Liver (tissue), 9 donors: ENCODE results near the gene CELF4. TPM values are rescaled to one million over a fixed set of nuclear protein-coding genes. Genes with fewer than 3 reads are reported as not detected.

ENCODE experiments used
- DNase-seq: peaks from one replicate; pipeline ENCODE4 v3.0.0-alpha.2; 2017; ENCODE audit warnings: low spot score
- H3K27ac ChIP-seq, 2 donors: one replicate each; pipeline ENCODE4 v1.7.0; 2013; ENCODE audit warnings: inconsistent platforms in 2 of 2, low read length in 2 of 2, control low read depth in 1 of 2, low read depth in 1 of 2, mild to moderate bottlenecking in 1 of 2
- H3K27me3 ChIP-seq, 4 donors: one replicate each; pipeline versions ENCODE4 v1.6.1 to v1.7.0; 2013; ENCODE audit warnings: low read length in 3 of 4, inconsistent platforms in 1 of 4, mild to moderate bottlenecking in 1 of 4, moderate library complexity in 1 of 4; ENCODE audit not compliant: control insufficient read depth in 4 of 4, insufficient read depth in 4 of 4
- H3K36me3 ChIP-seq, 4 donors: one replicate each; pipeline versions ENCODE4 v1.6.1 to v1.7.0; 2013; ENCODE audit warnings: low read length in 3 of 4, mild to moderate bottlenecking in 3 of 4, low read depth in 1 of 4, moderate library complexity in 1 of 4; ENCODE audit not compliant: control insufficient read depth in 4 of 4, insufficient read depth in 3 of 4
- H3K4me1 ChIP-seq, 4 donors: one replicate each; pipeline versions ENCODE4 v1.6.1 to v1.7.0; 2013; ENCODE audit warnings: low read length in 3 of 4, mild to moderate bottlenecking in 3 of 4, moderate library complexity in 1 of 4; ENCODE audit not compliant: control insufficient read depth in 4 of 4, insufficient read depth in 4 of 4
- H3K4me3 ChIP-seq, 3 donors: one replicate each; pipeline versions ENCODE4 v1.6.1 to v1.7.0; 2013; ENCODE audit warnings: low read length in 3 of 3, control low read depth in 1 of 3, low read depth in 1 of 3, mild to moderate bottlenecking in 1 of 3
- H3K9ac ChIP-seq, 2 donors: one replicate each; pipeline ENCODE4 v1.7.0; 2013; ENCODE audit warnings: low read length in 2 of 2, mild to moderate bottlenecking in 2 of 2, moderate library complexity in 2 of 2, control low read depth in 1 of 2, low read depth in 1 of 2
- H3K9me3 ChIP-seq, 4 donors: one replicate each; pipeline versions ENCODE4 v1.6.1 to v1.7.0; 2013; ENCODE audit warnings: low read length in 3 of 4; ENCODE audit not compliant: control insufficient read depth in 4 of 4
- ATF3 ChIP-seq: IDR thresholded peaks from 2 replicates; pipeline ENCODE4 v1.6.1; 2016; ENCODE audit warnings: antibody characterized with exemption
- CTCF ChIP-seq: fragments of 150-350 bp; IDR thresholded peaks from 2 replicates; pipeline ENCODE4 v1.5.1; 2017; ENCODE audit warnings: improper control_type of control experiment, low read depth, low read length; ENCODE audit not compliant: missing input control
- EGR1 ChIP-seq, 2 donors: IDR thresholded peaks; 2 replicates each; pipeline ENCODE4 v1.6.1; 2016 to 2018; ENCODE audit warnings: antibody characterized with exemption in 2 of 2, low read depth in 2 of 2
- FOXA1 ChIP-seq: IDR thresholded peaks from 2 replicates; pipeline ENCODE4 v1.6.1; 2016; ENCODE audit warnings: antibody characterized with exemption
- FOXA2 ChIP-seq: IDR thresholded peaks from 2 replicates; pipeline ENCODE4 v1.6.1; 2016; ENCODE audit warnings: antibody characterized with exemption
- GABPA ChIP-seq, 2 donors: IDR thresholded peaks in 1 of 2; conservative IDR thresholded peaks in 1 of 2; 2 replicates each; pipeline ENCODE4 v1.6.1; 2016; ENCODE audit warnings: antibody characterized with exemption in 2 of 2, mild to moderate bottlenecking in 1 of 2, moderate library complexity in 1 of 2
- HNF4A ChIP-seq, 2 donors: conservative IDR thresholded peaks; 2 replicates each; pipeline ENCODE4 v1.6.1; 2016; ENCODE audit warnings: antibody characterized with exemption in 2 of 2, mild to moderate bottlenecking in 2 of 2
- HNF4G ChIP-seq: IDR thresholded peaks from 2 replicates; pipeline ENCODE4 v1.6.1; 2016; ENCODE audit warnings: antibody characterized with exemption
- JUND ChIP-seq, 2 donors: IDR thresholded peaks; 2 replicates each; pipeline ENCODE4 v1.6.1; 2016; ENCODE audit warnings: antibody characterized with exemption in 2 of 2
- MAX ChIP-seq: IDR thresholded peaks from 2 replicates; pipeline ENCODE4 v1.6.1; 2016; ENCODE audit warnings: antibody characterized with exemption
- NR2F2 ChIP-seq: IDR thresholded peaks from 2 replicates; pipeline ENCODE4 v1.6.1; 2016; ENCODE audit warnings: antibody characterized with exemption
- RAD21 ChIP-seq, 2 donors: IDR thresholded peaks; 2 replicates each; pipeline ENCODE4 v1.6.1; 2016; ENCODE audit warnings: antibody characterized with exemption in 2 of 2, mild to moderate bottlenecking in 2 of 2
- REST ChIP-seq: IDR thresholded peaks from 2 replicates; pipeline ENCODE4 v1.6.1; 2016; ENCODE audit warnings: antibody characterized with exemption, mild to moderate bottlenecking
- RXRA ChIP-seq, 2 donors: IDR thresholded peaks; 2 replicates each; pipeline ENCODE4 v1.6.1; 2017 to 2018; ENCODE audit warnings: antibody characterized with exemption in 2 of 2, mild to moderate bottlenecking in 1 of 2
- SP1 ChIP-seq: IDR thresholded peaks from 2 replicates; pipeline ENCODE4 v1.6.1; 2018; ENCODE audit warnings: antibody characterized with exemption, mild to moderate bottlenecking
- TAF1 ChIP-seq: conservative IDR thresholded peaks from 2 replicates; pipeline ENCODE4 v1.6.1; 2016; ENCODE audit warnings: antibody characterized with exemption, mild to moderate bottlenecking
- YY1 ChIP-seq: IDR thresholded peaks from 2 replicates; pipeline ENCODE4 v1.6.1; 2016; ENCODE audit warnings: antibody characterized with exemption, mild to moderate bottlenecking
- ZBTB33 ChIP-seq: IDR thresholded peaks from 2 replicates; pipeline ENCODE4 v1.6.1; 2016; ENCODE audit warnings: antibody characterized with exemption
- WGBS: extraction: QIAGEN DNeasy Blood & Tissue Kit; methylation state at CpG from one replicate; pipeline ENCODE4 v1.1.7; 2013; 5-methylcytosine and 5-hydroxymethylcytosine counted together
- polyA plus RNA-seq, 2 donors: library from polyadenylated mRNA; stranded (reverse) in 1 of 2; unstranded in 1 of 2; fragments of 200-250 nt in 1 of 2; fragments of >200 nt in 1 of 2; fragmentation: Nextera tagmentation in 1 of 2; extraction: Ambion mirVana in 1 of 2; gene quantifications; one replicate each; pipeline versions ENCODE4 v1.2.1 to v1.2.3, GENCODE V29; 2013 to 2015
- total RNA-seq, 2 donors: library from RNA; depleted of rRNA; stranded (reverse); fragments of >200 nt; gene quantifications; one replicate each; pipeline ENCODE4 v1.2.3, GENCODE V29; 2014
- donor health status: healthy.
- donor health status: healthy.
- donor health status: healthy.
- donor health status: healthy.
- donor health status: healthy.

The CELF4 gene
- total and polyA plus RNA-seq, 4 donors, result 0.08 to 0.28 (median 0.21) TPM; not detected in 1

- Histone ChIP-seq H3K36me3 (no peaks in the 10 kb centered on the region), H3K9ac (no peak overlapping the region), H3K27ac (no peak overlapping the region), H3K4me1 (no peaks in the 10 kb centered on the region), H3K4me3 (no peak overlapping the region), H3K9me3 (no peaks in the 10 kb centered on the region), H3K27me3 (no peaks in the 10 kb centered on the region)
- TF ChIP-seq YY1, result no peak
- no peak for TF ChIP-seq RAD21 (IDR thresholded peaks at IDR 0.05)
- no peak for TF ChIP-seq MAX
- TF ChIP-seq SP1, result no peak
- no peak for TF ChIP-seq RXRA (IDR thresholded peaks at IDR 0.05)
- TF ChIP-seq JUND (IDR thresholded peaks at IDR 0.05), result no peak
- TF ChIP-seq TAF1, result no peak
- TF ChIP-seq EGR1 (IDR thresholded peaks at IDR 0.05; ENCODE audit: low read depth in 2 of 2), result no peak
- no peak for TF ChIP-seq ZBTB33
- TF ChIP-seq CTCF, result no peak
- TF ChIP-seq HNF4G, result no peak
- no peak for TF ChIP-seq FOXA2
- no peak for TF ChIP-seq HNF4A (conservative IDR thresholded peaks at IDR 0.05)
- WGBS, result 57% methylated on average over 5 of the region's 5 CpGs
- no peak for DNase-seq
These were observed 13.3 kb downstream of the CELF4 start for GRCh38 chr18:37552286-37552685.

- 78% methylated on average over 8 of the region's 8 CpGs for WGBS
- no peak for DNase-seq
- no peaks in the 10 kb centered on the region for H3K36me3 ChIP-seq
- H3K9ac ChIP-seq, result no peak overlapping the region
- no peak overlapping the region for H3K27ac ChIP-seq
- TF ChIP-seq ATF3 (no peak), FOXA1 (no peak), RXRA (IDR thresholded peaks at IDR 0.05) (no peak), JUND (IDR thresholded peaks at IDR 0.05) (no peak), GABPA (IDR thresholded peaks at IDR 0.05 in 1 of 2, conservative IDR thresholded peaks at IDR 0.05 in 1 of 2) (no peak), REST (no peak), TAF1 (no peak), NR2F2 (no peak), RAD21 (IDR thresholded peaks at IDR 0.05) (no peak), EGR1 (IDR thresholded peaks at IDR 0.05; ENCODE audit: low read depth in 2 of 2) (no peak), ZBTB33 (no peak), HNF4G (no peak), FOXA2 (no peak), MAX (no peak), SP1 (no peak), YY1 (no peak), HNF4A (conservative IDR thresholded peaks at IDR 0.05) (no peak), CTCF (no peak)
- H3K4me3 ChIP-seq, result no peak overlapping the region
- H3K9me3 ChIP-seq, result no peaks in the 10 kb centered on the region
- no peaks in the 10 kb centered on the region for H3K4me1 ChIP-seq
- no peaks in the 10 kb centered on the region for H3K27me3 ChIP-seq
These were observed 13.8 kb downstream of the CELF4 start for GRCh38 chr18:37551846-37552245.
